CD8-positive, alpha-beta memory T cell (primary cell): ENCODE measurements around the gene CNTN5. TPM values are rescaled to one million over a fixed set of nuclear protein-coding genes. Genes with fewer than 3 reads are reported as not detected.

Source experiments
- CTCF ChIA-PET: fragments of 350-600 bp; sonication (Branson Sonifier 250); formaldehyde crosslinking; loops from one replicate; lab custom pipeline; 2021; ENCODE audit warnings: antibody characterized with exemption; lab: Charles Lee
- POLR2A ChIA-PET: fragments of 350-600 bp; sonication (Branson Sonifier 250); formaldehyde crosslinking; loops from one replicate; lab custom pipeline; 2021; ENCODE audit warnings: antibody characterized with exemption; lab: Charles Lee
- DNase-seq, 5 donors: peaks; one replicate each; pipeline versions ENCODE4 v3.0.0 to v3.0.0-alpha.2; 2020 to 2022; ENCODE audit warnings: mixed read lengths in 1 of 5
- H3K27ac ChIP-seq: one replicate; pipeline ENCODE4 v1.7.0; 2013; ENCODE audit warnings: low read depth, mild to moderate bottlenecking, low read length, moderate library complexity
- H3K27me3 ChIP-seq: 2 replicates; pipeline ENCODE4 v1.7.0; 2013; ENCODE audit warnings: low read length, mild to moderate bottlenecking; ENCODE audit not compliant: insufficient read depth, poor library complexity, severe bottlenecking
- H3K36me3 ChIP-seq: 2 replicates; pipeline ENCODE4 v1.7.0; 2013; ENCODE audit warnings: mild to moderate bottlenecking, low read length, moderate library complexity; ENCODE audit not compliant: insufficient read depth
- H3K4me1 ChIP-seq: 2 replicates; pipeline ENCODE4 v1.7.0; 2013; ENCODE audit warnings: mild to moderate bottlenecking, low read length, moderate library complexity; ENCODE audit not compliant: insufficient read depth
- H3K4me3 ChIP-seq: 2 replicates; pipeline ENCODE4 v1.7.0; 2013; ENCODE audit warnings: mild to moderate bottlenecking, low read length
- H3K9me3 ChIP-seq: 2 replicates; pipeline ENCODE4 v1.7.0; 2013; ENCODE audit warnings: mild to moderate bottlenecking, low read length
- H3K27ac Mint-ChIP-seq, 8 donors: one replicate each; pipeline ENCODE4 v1.8.0; 2020 to 2021; ENCODE audit warnings: mixed read lengths in 8 of 8, mild to moderate bottlenecking in 6 of 8, inconsistent platforms in 3 of 8, moderate library complexity in 3 of 8
- H3K27me3 Mint-ChIP-seq, 2 donors: one replicate each; pipeline ENCODE4 v1.8.0; 2020 to 2021; ENCODE audit warnings: mixed read lengths in 2 of 2, mild to moderate bottlenecking in 1 of 2, moderate library complexity in 1 of 2
- H3K36me3 Mint-ChIP-seq, 3 donors: one replicate each; pipeline ENCODE4 v1.8.0; 2020 to 2021; ENCODE audit warnings: mixed read lengths in 3 of 3, inconsistent platforms in 1 of 3, mild to moderate bottlenecking in 1 of 3
- H3K4me1 Mint-ChIP-seq, 3 donors: one replicate each; pipeline ENCODE4 v1.8.0; 2020 to 2021; ENCODE audit warnings: mixed read lengths in 3 of 3, inconsistent platforms in 1 of 3, mild to moderate bottlenecking in 1 of 3
- H3K4me3 Mint-ChIP-seq, 7 donors: one replicate each; pipeline ENCODE4 v1.8.0; 2020 to 2021; ENCODE audit warnings: mixed read lengths in 7 of 7, mild to moderate bottlenecking in 6 of 7, moderate library complexity in 4 of 7, inconsistent platforms in 2 of 7
- H3K9me3 Mint-ChIP-seq, 5 donors: one replicate each; pipeline ENCODE4 v1.8.0; 2020 to 2022; ENCODE audit warnings: mixed read lengths in 5 of 5, mild to moderate bottlenecking in 3 of 5, moderate library complexity in 2 of 5, inconsistent platforms in 1 of 5
- polyA plus RNA-seq: library from polyadenylated mRNA; unstranded; fragments of 300-500 nt; fragmentation: Illumina TruSeq; gene quantifications from one replicate; pipeline ENCODE4 v1.2.3, GENCODE V29; 2021
- total RNA-seq, 2 experiments: library from RNA; stranded (reverse); gene quantifications; one replicate each; pipeline ENCODE4 v1.2.3, GENCODE V29; 2021

CNTN5 gene
- total and polyA plus RNA-seq, 3 experiments from 2014 or later: not detected

GRCh38 chr11:99333621-99334020 is 312.9 kb downstream of the CNTN5 start:
- no peaks in the 10 kb centered on the region for H3K4me1 ChIP-seq
- ChIA-PET POLR2A (no interaction called here), CTCF (no interaction called here)
- no peak overlapping the region for H3K4me3 ChIP-seq
- H3K27ac ChIP-seq: no peak overlapping the region
- Mint-ChIP-seq H3K9me3 (peaks cover 4 to 14% (median 7%) of the 10 kb centered on the region in 5 donors), H3K4me1 (no peaks in the 10 kb centered on the region), H3K27ac (no peak overlapping the region), H3K4me3 (no peak overlapping the region), H3K27me3 (no peaks in the 10 kb centered on the region), H3K36me3 (no peaks in the 10 kb centered on the region)
- H3K9me3 ChIP-seq: no peaks in the 10 kb centered on the region
- H3K27me3 ChIP-seq: no peaks in the 10 kb centered on the region
- no peaks in the 10 kb centered on the region for H3K36me3 ChIP-seq
- DNase-seq: no peak

- H3K4me1 ChIP-seq: no peaks in the 10 kb centered on the region
- ChIA-PET CTCF (no interaction called here), POLR2A (no interaction called here)
- H3K4me3 ChIP-seq: no peak overlapping the region
- H3K36me3 ChIP-seq: no peaks in the 10 kb centered on the region
- Mint-ChIP-seq H3K9me3 (peaks cover 0 to 26% (median 8%) of the 10 kb centered on the region in 5 donors), H3K4me1 (no peaks in the 10 kb centered on the region), H3K36me3 (no peaks in the 10 kb centered on the region), H3K4me3 (no peak overlapping the region), H3K27ac (no peak overlapping the region), H3K27me3 (no peaks in the 10 kb centered on the region)
- H3K27ac ChIP-seq: no peak overlapping the region
- DNase-seq: no peak
- no peaks in the 10 kb centered on the region for H3K9me3 ChIP-seq
- H3K27me3 ChIP-seq: no peaks in the 10 kb centered on the region
Observed at GRCh38 chr11:99343117-99343516, 322.4 kb downstream of the CNTN5 start.

- Mint-ChIP-seq H3K4me1 (no peaks in the 10 kb centered on the region), H3K27ac (no peak overlapping the region), H3K9me3 (peaks cover 3 to 35% (median 6%) of the 10 kb centered on the region in 5 donors), H3K4me3 (no peak overlapping the region), H3K27me3 (no peaks in the 10 kb centered on the region), H3K36me3 (no peaks in the 10 kb centered on the region)
- POLR2A ChIA-PET: no interaction called here
- Histone ChIP-seq H3K36me3 (no peaks in the 10 kb centered on the region), H3K4me3 (no peak overlapping the region), H3K4me1 (no peaks in the 10 kb centered on the region), H3K27me3 (no peaks in the 10 kb centered on the region), H3K9me3 (no peaks in the 10 kb centered on the region), H3K27ac (no peak overlapping the region)
- no peak for DNase-seq
- CTCF ChIA-PET: no interaction called here
Observed at GRCh38 chr11:99349151-99349673, 328.5 kb downstream of the CNTN5 start.

- Mint-ChIP-seq H3K27me3 (no peaks in the 10 kb centered on the region), H3K9me3 (peaks cover 4 to 27% (median 12%) of the 10 kb centered on the region in 5 donors), H3K36me3 (no peaks in the 10 kb centered on the region), H3K4me3 (no peak overlapping the region), H3K4me1 (no peaks in the 10 kb centered on the region), H3K27ac (no peak overlapping the region)
- no peaks in the 10 kb centered on the region for H3K27me3 ChIP-seq
- H3K9me3 ChIP-seq: no peaks in the 10 kb centered on the region
- CTCF ChIA-PET: no interaction called here
- no peaks in the 10 kb centered on the region for H3K36me3 ChIP-seq
- no peaks in the 10 kb centered on the region for H3K4me1 ChIP-seq
- no peak overlapping the region for H3K27ac ChIP-seq
- POLR2A ChIA-PET: no interaction called here
- H3K4me3 ChIP-seq: no peak overlapping the region
- no peak for DNase-seq
Observed at GRCh38 chr11:99351624-99352023, 330.9 kb downstream of the CNTN5 start.

GRCh38 chr11:99352642-99353041 is 331.9 kb downstream of the CNTN5 start:
- peaks cover 4 to 22% (median 12%) of the 10 kb centered on the region in 5 donors for H3K9me3 Mint-ChIP-seq
- no peaks in the 10 kb centered on the region for H3K36me3 ChIP-seq
- H3K4me1 Mint-ChIP-seq: no peaks in the 10 kb centered on the region
- H3K9me3 ChIP-seq: no peaks in the 10 kb centered on the region
- DNase-seq: no peak
- H3K27me3 ChIP-seq: no peaks in the 10 kb centered on the region
- no peak overlapping the region for H3K4me3 ChIP-seq
- H3K27me3 Mint-ChIP-seq: no peaks in the 10 kb centered on the region
- H3K4me1 ChIP-seq: no peaks in the 10 kb centered on the region
- no peak overlapping the region for H3K27ac ChIP-seq
- no peaks in the 10 kb centered on the region for H3K36me3 Mint-ChIP-seq
- ChIA-PET CTCF (no interaction called here), POLR2A (no interaction called here)
- H3K27ac Mint-ChIP-seq: no peak overlapping the region
- no peak overlapping the region for H3K4me3 Mint-ChIP-seq

- Mint-ChIP-seq H3K36me3 (no peaks in the 10 kb centered on the region), H3K9me3 (peaks cover 0 to 34% (median 3%) of the 10 kb centered on the region in 5 donors), H3K27ac (no peak overlapping the region), H3K4me3 (no peak overlapping the region), H3K4me1 (no peaks in the 10 kb centered on the region), H3K27me3 (no peaks in the 10 kb centered on the region)
- Histone ChIP-seq H3K4me1 (no peaks in the 10 kb centered on the region), H3K27me3 (no peaks in the 10 kb centered on the region), H3K9me3 (no peaks in the 10 kb centered on the region), H3K4me3 (no peak overlapping the region), H3K36me3 (no peaks in the 10 kb centered on the region), H3K27ac (no peak overlapping the region)
- POLR2A ChIA-PET: no interaction called here
- no peak for DNase-seq
- CTCF ChIA-PET: no interaction called here
Observed at GRCh38 chr11:99366546-99366945, 345.8 kb downstream of the CNTN5 start.

GRCh38 chr11:99368583-99368982 is 347.8 kb downstream of the CNTN5 start:
- Mint-ChIP-seq H3K27me3 (no peaks in the 10 kb centered on the region), H3K4me3 (no peak overlapping the region), H3K4me1 (no peaks in the 10 kb centered on the region), H3K36me3 (no peaks in the 10 kb centered on the region), H3K27ac (no peak overlapping the region), H3K9me3 (peaks cover 0 to 32% (median 2%) of the 10 kb centered on the region in 5 donors)
- Histone ChIP-seq H3K27ac (no peak overlapping the region), H3K9me3 (no peaks in the 10 kb centered on the region), H3K4me3 (no peak overlapping the region), H3K27me3 (no peaks in the 10 kb centered on the region), H3K36me3 (no peaks in the 10 kb centered on the region), H3K4me1 (no peaks in the 10 kb centered on the region)
- DNase-seq: no peak
- ChIA-PET CTCF (no interaction called here), POLR2A (no interaction called here)

GRCh38 chr11:99370549-99371216 is 349.9 kb downstream of the CNTN5 start:
- no peak for DNase-seq
- no peak overlapping the region for H3K4me3 Mint-ChIP-seq
- H3K4me1 Mint-ChIP-seq: no peaks in the 10 kb centered on the region
- H3K36me3 ChIP-seq: no peaks in the 10 kb centered on the region
- H3K36me3 Mint-ChIP-seq: no peaks in the 10 kb centered on the region
- peaks cover 0 to 1% of the 10 kb centered on the region in 2 donors for H3K27me3 Mint-ChIP-seq
- H3K27me3 ChIP-seq: no peaks in the 10 kb centered on the region
- H3K4me1 ChIP-seq: no peaks in the 10 kb centered on the region
- H3K9me3 ChIP-seq: no peaks in the 10 kb centered on the region
- H3K4me3 ChIP-seq: no peak overlapping the region
- POLR2A ChIA-PET: no interaction called here
- CTCF ChIA-PET: no interaction called here
- no peak overlapping the region for H3K27ac Mint-ChIP-seq
- no peak overlapping the region for H3K27ac ChIP-seq
- peaks cover 3 to 27% (median 5%) of the 10 kb centered on the region in 5 donors for H3K9me3 Mint-ChIP-seq
